ENCODE measurements around the gene PCDHA7. TPM values are rescaled to one million over a fixed set of nuclear protein-coding genes. Genes with fewer than 3 reads are reported as not detected.
A peak's percentile ranks its signal among the peaks of the same experiment; 100 is the strongest.
"Not testable (repeated sequence)": the region's sequence is repeated elsewhere in the genome, so short reads cannot be mapped to it uniquely, and the experiment has no call there.

The PCDHA7 gene
- total RNA-seq, 4 donors from 2014 or later: 0.20 TPM; not detected in 3

DNA sequence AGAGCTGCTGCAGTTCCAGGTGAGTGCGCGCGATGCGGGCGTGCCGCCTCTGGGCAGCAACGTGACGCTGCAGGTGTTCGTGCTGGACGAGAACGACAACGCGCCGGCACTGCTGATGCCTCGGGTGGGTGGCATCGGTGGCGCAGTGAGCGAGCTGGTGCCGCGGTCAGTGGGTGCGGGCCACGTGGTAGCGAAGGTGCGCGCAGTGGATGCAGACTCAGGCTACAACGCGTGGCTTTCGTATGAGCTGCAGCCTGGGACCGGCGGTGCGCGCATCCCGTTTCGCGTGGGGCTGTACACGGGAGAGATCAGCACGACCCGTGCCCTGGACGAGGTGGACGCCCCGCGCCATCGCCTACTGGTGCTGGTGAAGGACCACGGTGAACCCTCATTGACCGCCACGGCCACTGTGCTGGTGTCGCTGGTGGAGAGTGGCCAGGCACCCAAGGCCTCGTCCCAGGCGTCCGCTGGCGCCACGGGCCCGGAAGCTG, 31.2 kb upstream of the PCDHA7 start:
- no peak overlapping the region for H3K4me3 ChIP-seq (ENCODE audit: low read depth, poor library complexity, severe bottlenecking)
- no peak for DNase-seq (ENCODE audit: low spot score in 2 of 2)
- intact Hi-C loops (cut with DNase I; ENCODE audit: low total_unique reads): no loop called here
- TF ChIP-seq, protein P1, sequence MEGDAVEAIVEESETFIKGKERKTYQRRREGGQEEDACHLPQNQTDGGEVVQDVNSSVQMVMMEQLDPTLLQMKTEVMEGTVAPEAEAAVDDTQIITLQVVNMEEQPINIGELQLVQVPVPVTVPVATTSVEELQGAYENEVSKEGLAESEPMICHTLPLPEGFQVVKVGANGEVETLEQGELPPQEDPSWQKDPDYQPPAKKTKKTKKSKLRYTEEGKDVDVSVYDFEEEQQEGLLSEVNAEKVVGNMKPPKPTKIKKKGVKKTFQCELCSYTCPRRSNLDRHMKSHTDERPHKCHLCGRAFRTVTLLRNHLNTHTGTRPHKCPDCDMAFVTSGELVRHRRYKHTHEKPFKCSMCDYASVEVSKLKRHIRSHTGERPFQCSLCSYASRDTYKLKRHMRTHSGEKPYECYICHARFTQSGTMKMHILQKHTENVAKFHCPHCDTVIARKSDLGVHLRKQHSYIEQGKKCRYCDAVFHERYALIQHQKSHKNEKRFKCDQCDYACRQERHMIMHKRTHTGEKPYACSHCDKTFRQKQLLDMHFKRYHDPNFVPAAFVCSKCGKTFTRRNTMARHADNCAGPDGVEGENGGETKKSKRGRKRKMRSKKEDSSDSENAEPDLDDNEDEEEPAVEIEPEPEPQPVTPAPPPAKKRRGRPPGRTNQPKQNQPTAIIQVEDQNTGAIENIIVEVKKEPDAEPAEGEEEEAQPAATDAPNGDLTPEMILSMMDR (IDR thresholded peaks at IDR 0.05): no peak
- no peak for TF ChIP-seq POLR2A (IDR thresholded peaks at IDR 0.05)
- WGBS, 2 donors: 46 to 50% methylated on average over 21 to 50 of the region's 53 CpGs

DNA sequence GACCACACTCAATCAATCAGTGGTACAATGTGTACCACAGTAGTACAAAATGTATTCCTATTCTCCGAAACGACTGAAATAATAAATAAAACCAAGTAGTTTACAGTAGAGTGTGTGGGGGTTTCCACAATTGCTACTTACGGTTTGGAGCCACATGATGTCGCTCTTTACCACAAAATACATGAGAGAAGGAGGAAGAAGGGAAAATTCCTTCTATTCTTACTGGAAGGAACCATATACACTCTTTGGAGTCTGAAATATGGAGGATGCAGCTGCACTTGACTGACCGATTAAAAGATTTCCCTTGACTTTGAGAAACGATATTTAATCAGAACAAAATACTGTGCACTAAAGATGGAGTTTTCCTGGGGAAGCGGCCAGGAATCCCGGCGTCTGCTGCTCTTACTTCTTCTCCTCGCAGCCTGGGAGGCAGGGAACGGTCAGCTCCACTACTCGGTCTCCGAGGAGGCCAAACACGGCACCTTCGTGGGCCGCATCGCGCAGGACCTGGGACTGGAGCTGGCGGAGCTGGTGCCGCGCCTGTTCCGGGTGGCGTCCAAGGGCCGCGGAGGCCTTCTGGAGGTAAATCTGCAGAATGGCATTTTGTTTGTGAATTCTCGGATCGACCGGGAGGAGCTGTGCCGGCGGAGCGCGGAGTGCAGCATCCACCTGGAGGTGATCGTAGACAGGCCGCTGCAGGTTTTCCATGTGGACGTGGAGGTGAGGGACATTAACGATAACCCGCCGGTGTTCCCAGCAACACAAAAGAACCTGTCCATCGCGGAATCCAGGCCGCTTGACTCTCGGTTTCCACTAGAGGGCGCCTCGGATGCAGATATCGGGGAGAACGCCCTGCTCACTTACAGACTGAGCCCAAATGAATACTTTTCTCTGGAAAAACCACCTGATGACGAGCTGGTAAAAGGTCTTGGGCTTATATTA, 27.0 kb upstream of the PCDHA7 start, which contains the start of gene PCDHA4:
PCDHA4 (plus strand) TSS at position 235 of the 942 bp plus-strand sequence.
- WGBS, 2 donors: 18 to 26% methylated on average over 31 to 47 of the region's 47 CpGs
- TF ChIP-seq POLR2A (IDR thresholded peaks at IDR 0.05): no peak
- TF ChIP-seq, protein P1 (IDR thresholded peaks at IDR 0.05): no peak

DNA sequence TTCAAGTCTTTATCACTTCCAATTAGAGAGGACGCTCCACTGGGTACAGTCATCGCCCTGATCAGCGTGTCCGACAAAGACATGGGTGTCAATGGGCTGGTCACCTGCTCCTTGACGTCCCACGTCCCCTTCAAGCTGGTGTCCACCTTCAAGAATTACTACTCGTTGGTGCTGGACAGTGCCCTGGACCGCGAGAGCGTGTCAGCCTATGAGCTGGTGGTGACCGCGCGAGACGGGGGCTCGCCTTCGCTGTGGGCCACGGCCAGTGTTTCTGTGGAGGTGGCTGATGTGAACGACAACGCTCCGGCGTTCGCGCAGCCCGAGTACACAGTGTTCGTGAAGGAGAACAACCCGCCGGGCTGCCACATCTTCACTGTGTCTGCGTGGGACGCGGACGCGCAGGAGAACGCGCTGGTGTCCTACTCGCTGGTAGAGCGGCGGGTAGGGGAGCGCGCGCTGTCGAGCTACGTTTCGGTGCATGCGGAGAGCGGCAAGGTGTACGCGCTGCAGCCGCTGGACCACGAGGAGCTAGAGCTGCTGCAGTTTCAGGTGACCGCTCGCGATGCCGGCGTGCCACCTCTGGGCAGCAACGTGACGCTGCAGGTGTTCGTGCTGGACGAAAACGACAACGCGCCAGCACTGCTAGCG, 25.7 kb upstream of the PCDHA7 start:
- 55 to 62% methylated on average over 37 to 54 of the region's 62 CpGs for WGBS, 2 donors
- DNase-seq (ENCODE audit: low spot score in 2 of 2); H3K4me3 ChIP-seq (ENCODE audit: low read depth, poor library complexity, severe bottlenecking); intact Hi-C loops (cut with DNase I; ENCODE audit: low total_unique reads): not testable (repeated sequence)

More for the DNA sequence above, 27.0 kb upstream of the PCDHA7 start, which contains the start of gene PCDHA4:
- H3K4me3 ChIP-seq (ENCODE audit: low read depth, poor library complexity, severe bottlenecking): no peak within 1 kb of the TSS
- peak in 1 of 2 donors; percentile 81 for DNase-seq (ENCODE audit: low spot score in 2 of 2)
- intact Hi-C loops (cut with DNase I; ENCODE audit: low total_unique reads): no loop called here

DNA sequence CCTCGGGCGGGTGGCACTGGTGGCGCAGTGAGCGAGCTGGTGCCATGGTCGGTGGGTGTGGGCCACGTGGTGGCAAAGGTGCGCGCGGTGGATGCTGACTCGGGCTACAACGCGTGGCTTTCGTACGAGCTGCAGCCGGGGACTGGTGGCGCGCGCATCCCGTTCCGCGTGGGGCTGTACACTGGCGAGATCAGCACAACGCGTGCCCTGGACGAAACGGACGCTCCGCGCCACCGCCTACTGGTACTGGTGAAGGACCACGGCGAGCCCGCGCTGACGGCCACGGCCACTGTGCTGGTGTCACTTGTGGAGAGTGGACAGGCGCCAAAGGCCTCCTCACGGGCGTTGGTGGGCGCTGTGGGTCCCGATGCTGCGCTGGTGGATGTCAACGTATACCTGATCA, 25.2 kb upstream of the PCDHA7 start:
- H3K4me3 ChIP-seq (ENCODE audit: low read depth, poor library complexity, severe bottlenecking): no peak overlapping the region
- intact Hi-C loops (cut with DNase I; ENCODE audit: low total_unique reads): no loop called here
- TF ChIP-seq, protein P1 (IDR thresholded peaks at IDR 0.05): no peak
- 66 to 76% methylated on average over 37 to 42 of the region's 43 CpGs for WGBS, 2 donors
- DNase-seq (ENCODE audit: low spot score in 2 of 2): no peak

DNA sequence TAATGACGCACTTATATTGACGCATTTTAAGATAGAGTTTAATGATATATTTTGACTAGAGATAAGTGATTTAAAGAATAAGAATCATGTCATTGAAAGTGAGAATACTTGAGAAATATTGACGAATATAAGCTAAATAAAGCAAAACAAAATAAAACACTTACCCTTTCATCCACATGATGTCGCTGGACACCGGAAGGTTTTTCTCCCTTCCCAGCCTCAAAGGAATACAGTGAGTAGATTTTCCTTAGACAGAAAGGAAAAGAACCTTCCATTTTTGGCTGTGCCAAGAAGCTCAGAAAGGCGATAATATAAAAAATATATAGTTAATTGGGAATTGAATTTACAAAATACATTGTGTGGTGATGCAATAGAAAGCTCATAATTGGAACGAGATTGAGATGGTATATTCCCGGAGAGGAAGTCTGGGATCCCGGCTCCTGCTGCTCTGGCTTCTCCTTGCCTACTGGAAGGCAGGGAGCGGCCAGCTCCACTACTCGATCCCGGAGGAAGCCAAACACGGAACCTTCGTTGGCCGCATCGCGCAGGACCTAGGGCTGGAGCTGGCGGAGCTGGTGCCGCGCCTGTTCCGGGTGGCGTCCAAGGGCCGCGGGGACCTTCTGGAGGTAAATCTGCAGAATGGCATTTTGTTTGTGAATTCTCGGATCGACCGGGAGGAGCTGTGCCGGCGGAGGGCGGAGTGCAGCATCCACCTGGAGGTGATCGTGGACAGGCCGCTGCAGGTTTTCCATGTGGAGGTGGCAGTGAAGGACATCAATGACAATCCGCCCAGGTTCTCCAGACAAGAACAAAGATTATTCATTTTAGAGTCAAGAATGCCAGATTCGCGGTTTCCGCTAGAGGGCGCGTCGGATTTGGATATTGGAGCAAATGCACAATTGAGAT, 12.4 kb upstream of the PCDHA7 start, which contains the start of gene PCDHA5:
PCDHA5 (plus strand) TSS at position 239 of the 906 bp plus-strand sequence.
- H3K4me3 ChIP-seq (ENCODE audit: low read depth, poor library complexity, severe bottlenecking): no peak within 1 kb of the TSS
- intact Hi-C loops (cut with DNase I; ENCODE audit: low total_unique reads): no loop called here
- TF ChIP-seq POLR2A (IDR thresholded peaks at IDR 0.05): no peak
- TF ChIP-seq, protein P1 (IDR thresholded peaks at IDR 0.05): no peak
- DNase-seq (ENCODE audit: low spot score in 2 of 2): no peak
- 33 to 35% methylated on average over 39 of the region's 39 CpGs for WGBS, 2 donors

All from lower leg skin (tissue), 4 donors.